ENCODE measurements around the gene RCL1.
"Not testable (repeated sequence)": the region's sequence is repeated elsewhere in the genome, so short reads cannot be mapped to it uniquely, and the experiment has no call there.

RCL1 gene

GRCh38 chr9:4886698-4887097 is 94.0 kb downstream of the RCL1 start:
- no peak for DNase-seq (ENCODE audit: low spot score)

- DNase-seq (ENCODE audit: low spot score) = no peak
These were observed 94.8 kb downstream of the RCL1 start for GRCh38 chr9:4887556-4887955.

GRCh38 chr9:4890242-4890641 is 97.5 kb downstream of the RCL1 start:
- DNase-seq (ENCODE audit: low spot score) = no peak

GRCh38 chr9:4890929-4891328 is 98.2 kb downstream of the RCL1 start:
- DNase-seq (ENCODE audit: low spot score) = no peak

- no peak for DNase-seq (ENCODE audit: low spot score)
These were observed 98.9 kb downstream of the RCL1 start for GRCh38 chr9:4891674-4892073.

- DNase-seq (ENCODE audit: low spot score) = no peak
These were observed 99.9 kb downstream of the RCL1 start for GRCh38 chr9:4892501-4893194.

- no peak for DNase-seq (ENCODE audit: low spot score)
These were observed 101.3 kb downstream of the RCL1 start for GRCh38 chr9:4894076-4894475.

GRCh38 chr9:4899853-4900252 is 107.1 kb downstream of the RCL1 start:
- not testable (repeated sequence) for DNase-seq (ENCODE audit: low spot score)

- not testable (repeated sequence) for DNase-seq (ENCODE audit: low spot score)
These were observed 108.8 kb downstream of the RCL1 start for GRCh38 chr9:4901401-4902134.

GRCh38 chr9:4902135-4902475 is 109.4 kb downstream of the RCL1 start:
- no peak for DNase-seq (ENCODE audit: low spot score)

- DNase-seq (ENCODE audit: low spot score) = no peak
These were observed 111.8 kb downstream of the RCL1 start for GRCh38 chr9:4904322-4905134.

GRCh38 chr9:4905135-4905490 is 112.4 kb downstream of the RCL1 start:
- DNase-seq (ENCODE audit: low spot score) = no peak

All from COLO829 (cell line).